DOHH2 (cell line): Measurements from ENCODE around the gene P2RX6.

Source experiments
- H3F3A ChIP-seq: fragments of 200-600 bp; sonication (generic), shearing (Covaris generic); 2 replicates; pipeline ENCODE4 v1.6.0; 2016; ENCODE audit warnings: antibody characterized with exemption, mild to moderate bottlenecking; ENCODE audit not compliant: control insufficient read depth, insufficient read depth
- H3K27ac ChIP-seq: fragments of 200-600 bp; sonication (generic); 2 replicates; pipeline ENCODE4 v1.5.1; 2014; ENCODE audit warnings: low read depth, mild to moderate bottlenecking, low read length, moderate library complexity
- H3K27me3 ChIP-seq: fragments of 200-600 bp; sonication (generic); 2 replicates; pipeline ENCODE4 v1.6.1; 2014; ENCODE audit warnings: mild to moderate bottlenecking, low read length, mixed read lengths; ENCODE audit not compliant: control insufficient read depth
- H3K36me3 ChIP-seq: fragments of 200-600 bp; sonication (generic); 2 replicates; pipeline ENCODE4 v1.6.1; 2014; ENCODE audit warnings: mild to moderate bottlenecking, low read length, moderate library complexity, mixed read lengths; ENCODE audit not compliant: control insufficient read depth
- H3K4me1 ChIP-seq: fragments of 200-600 bp; sonication (generic); 2 replicates; pipeline ENCODE4 v1.6.1; 2014; ENCODE audit warnings: mild to moderate bottlenecking, low read length, mixed read lengths; ENCODE audit not compliant: control insufficient read depth
- H3K4me2 ChIP-seq: fragments of 200-600 bp; sonication (generic); 2 replicates; pipeline ENCODE4 v1.6.0; 2014; ENCODE audit warnings: mild to moderate bottlenecking, low read length, moderate library complexity
- H3K4me3 ChIP-seq: fragments of 200-600 bp; sonication (generic); 2 replicates; pipeline ENCODE4 v1.5.1; 2014; ENCODE audit warnings: mild to moderate bottlenecking, low read length, mixed read lengths
- H3K79me2 ChIP-seq: fragments of 200-600 bp; sonication (generic); 2 replicates; pipeline ENCODE4 v1.6.1; 2014; ENCODE audit warnings: mild to moderate bottlenecking, low read length, mixed read lengths; ENCODE audit not compliant: control insufficient read depth
- H3K9me2 ChIP-seq: fragments of 200-600 bp; sonication (generic); replicated peaks from 2 replicates; pipeline ENCODE4 v1.6.1; 2014; ENCODE audit warnings: mild to moderate bottlenecking, low read length, mixed read lengths; ENCODE audit not compliant: control insufficient read depth
- H3K9me3 ChIP-seq: fragments of 200-600 bp; sonication (generic); 2 replicates; pipeline ENCODE4 v1.6.1; 2014; ENCODE audit warnings: antibody characterized with exemption, low read length, mixed read lengths; ENCODE audit not compliant: control insufficient read depth, insufficient read depth
- H4K20me1 ChIP-seq: fragments of 200-600 bp; sonication (generic); 2 replicates; pipeline ENCODE4 v1.6.0; 2014; ENCODE audit warnings: low read depth, mild to moderate bottlenecking, antibody characterized with exemption, low read length, moderate library complexity; ENCODE audit not compliant: control insufficient read depth, insufficient read depth
- EZH2phosphoT487 ChIP-seq: fragments of 200-600 bp; sonication (generic); IDR thresholded peaks from 2 replicates; pipeline ENCODE4 v1.6.1; 2017; ENCODE audit warnings: borderline replicate concordance, mild to moderate bottlenecking, antibody characterized with exemption, low read length, moderate library complexity, mixed read lengths
- TF ChIP-seq, protein P1 (sequence below): fragments of 200-600 bp; sonication (generic); IDR thresholded peaks from one replicate; pipeline ENCODE4 v1.5.1; 2014; ENCODE audit warnings: antibody characterized with exemption, mild to moderate bottlenecking, low read depth, low read length; ENCODE audit not compliant: poor library complexity, severe bottlenecking

P2RX6 gene

DNA sequence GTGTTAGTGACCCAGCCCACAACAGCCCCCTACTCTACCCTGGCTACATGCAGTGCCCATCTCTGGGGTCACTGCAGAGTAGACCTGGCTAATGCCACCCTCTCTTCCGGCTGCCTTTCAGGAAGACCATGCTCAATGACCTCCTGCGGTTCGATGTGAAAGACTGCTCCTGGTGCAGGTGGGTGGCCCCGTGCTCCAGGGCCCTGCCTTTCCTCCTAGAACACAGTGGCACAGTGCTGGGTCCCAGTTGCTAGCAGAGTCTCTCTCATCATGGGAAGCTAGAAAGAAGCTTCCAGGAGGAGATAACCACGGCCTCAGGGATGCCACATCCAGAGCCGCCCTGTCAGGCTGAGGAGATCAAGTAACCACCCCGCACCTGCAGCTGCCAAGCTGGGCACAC, 29.2 kb upstream of the P2RX6 start:
- no peak for TF ChIP-seq EZH2phosphoT487
- TF ChIP-seq, protein P1, sequence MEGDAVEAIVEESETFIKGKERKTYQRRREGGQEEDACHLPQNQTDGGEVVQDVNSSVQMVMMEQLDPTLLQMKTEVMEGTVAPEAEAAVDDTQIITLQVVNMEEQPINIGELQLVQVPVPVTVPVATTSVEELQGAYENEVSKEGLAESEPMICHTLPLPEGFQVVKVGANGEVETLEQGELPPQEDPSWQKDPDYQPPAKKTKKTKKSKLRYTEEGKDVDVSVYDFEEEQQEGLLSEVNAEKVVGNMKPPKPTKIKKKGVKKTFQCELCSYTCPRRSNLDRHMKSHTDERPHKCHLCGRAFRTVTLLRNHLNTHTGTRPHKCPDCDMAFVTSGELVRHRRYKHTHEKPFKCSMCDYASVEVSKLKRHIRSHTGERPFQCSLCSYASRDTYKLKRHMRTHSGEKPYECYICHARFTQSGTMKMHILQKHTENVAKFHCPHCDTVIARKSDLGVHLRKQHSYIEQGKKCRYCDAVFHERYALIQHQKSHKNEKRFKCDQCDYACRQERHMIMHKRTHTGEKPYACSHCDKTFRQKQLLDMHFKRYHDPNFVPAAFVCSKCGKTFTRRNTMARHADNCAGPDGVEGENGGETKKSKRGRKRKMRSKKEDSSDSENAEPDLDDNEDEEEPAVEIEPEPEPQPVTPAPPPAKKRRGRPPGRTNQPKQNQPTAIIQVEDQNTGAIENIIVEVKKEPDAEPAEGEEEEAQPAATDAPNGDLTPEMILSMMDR, result no peak
- no peaks in the 10 kb centered on the region for H3K27me3 ChIP-seq
- no peaks in the 10 kb centered on the region for H3K9me3 ChIP-seq
- H3K9me2 ChIP-seq, result no peaks in the 10 kb centered on the region
- no peaks in the 10 kb centered on the region for H4K20me1 ChIP-seq
- peaks cover 56% of the 10 kb centered on the region for H3K36me3 ChIP-seq
- H3K4me3 ChIP-seq, result no peak overlapping the region
- no peak overlapping the region for H3K4me2 ChIP-seq
- peaks cover 29% of the 10 kb centered on the region for H3K79me2 ChIP-seq
- no peak overlapping the region for H3K27ac ChIP-seq
- peaks cover 27% of the 10 kb centered on the region for H3K4me1 ChIP-seq
- no peaks in the 10 kb centered on the region for H3F3A ChIP-seq

DNA sequence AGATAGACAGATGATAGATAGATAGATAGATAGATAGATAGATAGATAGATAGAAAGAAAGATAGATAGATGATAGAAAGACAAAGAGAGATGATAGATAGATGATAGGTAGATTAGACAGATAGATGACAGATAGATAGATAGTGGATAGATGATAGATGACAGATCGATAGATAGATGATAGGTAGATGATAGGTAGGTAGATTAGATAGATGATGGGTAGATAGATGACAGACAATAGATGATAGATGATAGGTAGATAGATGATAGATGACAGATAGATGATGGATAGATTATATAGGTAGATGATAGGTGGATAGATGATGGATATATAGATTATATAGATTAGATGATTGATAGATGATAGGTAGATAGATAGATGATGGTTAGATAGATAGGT, 28.6 kb upstream of the P2RX6 start:
- H3K27me3 ChIP-seq, result no peaks in the 10 kb centered on the region
- peaks cover 26% of the 10 kb centered on the region for H3K79me2 ChIP-seq
- no peaks in the 10 kb centered on the region for H3F3A ChIP-seq
- no peak overlapping the region for H3K4me3 ChIP-seq
- H3K36me3 ChIP-seq, result peaks cover 58% of the 10 kb centered on the region
- H3K4me2 ChIP-seq, result no peak overlapping the region
- no peaks in the 10 kb centered on the region for H4K20me1 ChIP-seq
- H3K9me3 ChIP-seq, result no peaks in the 10 kb centered on the region
- no peak for TF ChIP-seq EZH2phosphoT487
- TF ChIP-seq, protein P1, result no peak
- no peak overlapping the region for H3K27ac ChIP-seq
- H3K4me1 ChIP-seq, result peaks cover 20% of the 10 kb centered on the region
- H3K9me2 ChIP-seq, result no peaks in the 10 kb centered on the region

DNA sequence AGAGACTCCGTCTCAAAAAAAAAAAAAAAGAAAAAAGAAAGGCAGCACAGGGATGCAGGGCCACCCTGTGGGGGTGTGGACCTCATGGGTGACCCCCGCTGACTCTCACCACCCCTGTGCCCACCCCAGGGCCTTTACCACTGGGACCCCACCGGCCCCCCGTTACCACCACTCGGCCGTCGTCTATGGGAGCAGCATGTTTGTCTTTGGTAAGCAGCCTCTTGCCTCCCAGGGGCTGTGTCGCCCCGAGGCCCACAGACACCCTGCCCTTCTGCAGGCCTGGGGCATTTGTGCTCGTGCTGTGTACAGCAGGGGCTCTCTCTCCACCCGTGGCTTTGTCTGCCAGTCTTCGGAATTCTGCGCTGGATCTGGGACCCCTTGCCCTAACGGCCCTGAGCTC, 27.6 kb upstream of the P2RX6 start:
- Histone ChIP-seq H3K4me2 (no peak overlapping the region), H3K27ac (no peak overlapping the region), H3K9me3 (no peaks in the 10 kb centered on the region), H3K79me2 (peaks cover 22% of the 10 kb centered on the region), H3K36me3 (peaks cover 66% of the 10 kb centered on the region), H3K27me3 (no peaks in the 10 kb centered on the region), H3F3A (no peaks in the 10 kb centered on the region), H4K20me1 (no peaks in the 10 kb centered on the region), H3K4me3 (no peak overlapping the region), H3K9me2 (no peaks in the 10 kb centered on the region), H3K4me1 (peaks cover 18% of the 10 kb centered on the region)
- TF ChIP-seq EZH2phosphoT487, result no peak
- TF ChIP-seq, protein P1, result no peak
